Dedifferentiated amniotic fluid mesenchymal stem cell (primary cell): ENCODE results near the gene TSHZ3.

ENCODE experiments used
- DNase-seq: peaks from one replicate; pipeline ENCODE4 v3.0.0-alpha.2; 2016; ENCODE audit errors: extremely low spot score

The TSHZ3 gene

GRCh38 chr19:31285744-31286143 is 63.5 kb downstream of the TSHZ3 start:
- DNase-seq, result no peak

DNA sequence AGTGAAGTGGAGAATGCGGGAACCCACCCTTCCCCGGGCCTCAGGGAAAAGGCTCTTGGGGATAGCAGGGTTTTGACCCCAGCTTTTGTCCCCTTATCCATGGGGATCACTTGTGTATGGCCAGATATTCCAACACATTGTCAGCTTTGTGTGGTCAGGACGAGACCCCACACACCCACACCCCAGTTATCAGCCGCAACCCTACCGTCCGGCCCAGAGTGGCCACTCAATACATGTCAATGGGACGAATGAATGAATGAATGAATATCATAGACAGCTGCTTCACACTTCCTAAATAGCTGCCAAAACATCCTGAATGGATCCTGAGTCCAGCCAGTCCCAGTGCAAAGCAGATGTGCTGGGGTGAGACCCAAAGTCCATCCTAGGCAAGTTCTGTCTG is 64.6 kb downstream of the TSHZ3 start:
- DNase-seq, result no peak

DNA sequence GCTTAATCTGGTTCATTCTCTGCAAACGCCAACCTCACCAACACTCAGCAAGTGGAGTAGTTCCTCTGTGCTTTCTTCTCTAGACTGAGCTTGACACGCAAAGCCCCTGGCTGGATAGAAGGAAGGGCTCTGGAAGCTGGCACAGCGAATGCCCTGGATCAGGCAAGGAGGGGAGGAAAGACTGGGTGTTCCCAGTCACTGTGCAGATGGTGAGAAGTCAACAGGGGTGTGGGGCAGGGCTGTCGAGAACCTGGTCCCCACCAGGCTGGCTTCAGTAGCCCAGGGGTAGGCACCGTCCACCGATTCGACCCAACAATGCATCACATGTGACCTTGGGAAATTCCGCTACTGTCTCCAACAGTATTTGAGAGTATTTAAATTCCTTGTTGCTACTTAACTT is 65.5 kb downstream of the TSHZ3 start:
- DNase-seq, result no peak

GRCh38 chr19:31282346-31282745 is 66.9 kb downstream of the TSHZ3 start:
- no peak for DNase-seq

DNA sequence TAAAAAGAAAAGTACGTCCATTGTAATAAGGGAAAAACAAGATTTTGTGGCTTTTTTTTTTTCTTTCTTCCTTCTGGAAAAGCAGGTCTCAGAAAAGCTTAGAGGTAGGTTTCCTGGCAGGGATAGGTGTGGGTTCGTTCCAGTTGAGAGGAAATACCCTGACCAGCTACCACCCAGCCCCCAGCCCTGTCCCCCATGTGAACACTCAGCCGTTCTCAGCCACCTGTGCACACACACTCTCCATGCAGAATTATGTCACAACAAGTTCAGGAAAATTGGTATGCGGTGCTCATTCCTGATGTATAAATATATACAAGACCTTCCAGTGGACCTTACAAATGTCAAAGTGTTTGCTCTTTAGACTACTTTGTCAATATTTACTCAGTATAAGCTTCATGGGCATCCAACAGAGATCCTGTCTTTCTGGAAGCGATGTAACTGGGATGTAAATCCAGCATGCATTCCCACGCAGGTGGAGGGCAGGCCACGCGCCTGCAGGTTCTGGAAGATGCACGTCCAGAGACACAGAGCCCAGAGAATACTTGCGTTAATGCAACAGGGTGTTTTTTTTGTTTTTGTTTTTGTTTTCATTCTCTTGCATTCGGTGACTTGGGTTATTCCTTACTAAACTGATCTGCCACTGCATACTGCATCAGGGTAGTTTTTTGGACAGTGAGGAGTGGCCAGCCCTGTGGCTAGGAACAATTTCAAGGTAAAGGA is 68.8 kb downstream of the TSHZ3 start:
- DNase-seq, result no peak

DNA sequence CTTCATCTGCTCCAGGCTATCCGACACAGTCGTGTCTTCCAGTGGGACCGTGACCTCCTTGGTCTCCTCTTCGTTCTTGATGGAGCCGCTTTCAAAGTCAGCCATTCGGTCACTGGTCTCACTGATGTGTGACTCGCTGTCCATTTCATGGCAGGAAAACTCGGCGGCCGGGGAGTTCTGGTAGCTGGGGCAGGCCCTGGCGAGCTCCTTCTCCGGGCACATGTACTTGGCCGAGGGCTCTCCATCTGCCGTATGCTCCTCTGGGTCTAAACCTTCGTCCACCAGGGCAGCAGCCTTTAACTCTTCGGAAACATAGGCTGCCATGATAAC is 69.8 kb downstream of the TSHZ3 start:
- no peak for DNase-seq

DNA sequence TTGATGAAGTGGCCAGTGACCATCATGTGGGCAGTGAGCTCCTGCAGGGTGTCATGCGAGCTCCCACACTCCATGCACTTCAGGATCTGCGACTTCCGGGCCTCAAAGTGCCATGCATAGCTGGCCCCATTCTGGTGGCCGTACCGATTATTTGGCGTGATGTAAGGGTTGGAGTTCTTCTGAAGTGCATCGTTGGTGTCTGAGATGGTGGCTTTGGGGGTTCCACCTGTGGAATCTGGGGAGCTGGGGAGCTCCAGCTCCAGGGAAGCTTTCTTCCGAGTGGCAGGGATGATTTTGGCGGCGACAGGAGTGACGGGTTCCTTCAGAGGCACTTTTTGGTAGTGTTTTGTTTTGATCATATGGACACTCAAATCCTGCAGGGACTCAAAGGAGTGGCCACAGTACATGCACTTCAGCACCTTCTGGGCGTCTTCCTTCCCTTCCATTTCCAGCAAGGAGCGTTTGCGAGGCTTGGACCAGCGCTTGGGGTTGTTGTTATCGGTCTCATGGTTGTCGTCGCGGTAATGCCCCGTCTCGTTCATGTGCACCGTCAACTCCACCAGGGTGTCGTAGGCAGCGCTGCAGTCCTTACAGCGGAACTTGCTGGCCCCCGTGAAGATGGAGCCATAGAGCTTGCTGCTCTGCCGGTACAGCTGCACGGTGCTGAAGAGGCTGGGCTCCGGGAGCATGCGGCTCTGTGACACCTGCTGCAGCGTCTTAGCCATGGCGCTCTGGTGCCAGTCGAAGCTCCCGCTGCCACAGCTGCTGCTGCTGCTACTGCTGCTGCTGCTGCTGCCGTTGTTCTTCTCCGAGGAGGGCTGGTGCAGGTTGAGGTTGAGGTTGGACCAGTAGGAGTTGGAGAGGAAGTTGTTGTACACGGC is 70.4 kb downstream of the TSHZ3 start:
- no peak for DNase-seq

GRCh38 chr19:31277516-31277915 is 71.7 kb downstream of the TSHZ3 start:
- no peak for DNase-seq

DNA sequence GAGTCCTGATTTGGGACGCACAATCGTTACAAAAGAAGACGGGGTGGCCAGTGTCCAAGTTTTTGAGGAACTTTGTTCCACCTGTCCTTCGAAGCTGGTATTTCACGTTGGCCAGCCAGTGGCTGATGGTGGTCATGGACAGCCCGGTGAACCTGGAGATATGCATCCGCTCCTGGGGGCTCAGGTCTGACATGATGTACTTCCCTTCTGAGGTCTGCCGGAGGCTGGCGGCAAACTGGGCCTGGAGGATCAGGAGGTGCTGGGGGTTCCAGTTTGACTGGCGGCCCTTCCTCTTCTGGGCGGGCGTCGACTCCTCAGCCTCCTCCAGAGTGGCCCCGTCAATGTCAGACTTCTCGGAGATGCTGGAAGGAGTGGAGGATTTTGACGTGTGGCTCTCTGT is 72.4 kb downstream of the TSHZ3 start:
- no peak for DNase-seq

DNA sequence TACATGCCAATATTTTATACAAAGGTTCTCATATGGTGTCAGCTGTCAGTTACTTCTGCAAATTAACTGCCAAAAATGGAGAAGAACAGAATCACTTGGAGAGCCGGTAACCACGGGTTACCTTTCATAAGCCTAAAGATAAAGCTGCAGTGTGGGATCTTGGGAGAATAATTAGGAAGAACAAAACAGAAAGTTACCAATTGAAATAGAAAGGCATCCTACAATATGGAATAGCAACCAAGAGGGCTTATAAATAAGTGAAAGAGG is 74.2 kb downstream of the TSHZ3 start:
- no peak for DNase-seq

GRCh38 chr19:31274251-31275067 is 74.8 kb downstream of the TSHZ3 start:
- DNase-seq, result no peak

- no peak for DNase-seq
These were observed 76.6 kb downstream of the TSHZ3 start for GRCh38 chr19:31272583-31273106.

DNA sequence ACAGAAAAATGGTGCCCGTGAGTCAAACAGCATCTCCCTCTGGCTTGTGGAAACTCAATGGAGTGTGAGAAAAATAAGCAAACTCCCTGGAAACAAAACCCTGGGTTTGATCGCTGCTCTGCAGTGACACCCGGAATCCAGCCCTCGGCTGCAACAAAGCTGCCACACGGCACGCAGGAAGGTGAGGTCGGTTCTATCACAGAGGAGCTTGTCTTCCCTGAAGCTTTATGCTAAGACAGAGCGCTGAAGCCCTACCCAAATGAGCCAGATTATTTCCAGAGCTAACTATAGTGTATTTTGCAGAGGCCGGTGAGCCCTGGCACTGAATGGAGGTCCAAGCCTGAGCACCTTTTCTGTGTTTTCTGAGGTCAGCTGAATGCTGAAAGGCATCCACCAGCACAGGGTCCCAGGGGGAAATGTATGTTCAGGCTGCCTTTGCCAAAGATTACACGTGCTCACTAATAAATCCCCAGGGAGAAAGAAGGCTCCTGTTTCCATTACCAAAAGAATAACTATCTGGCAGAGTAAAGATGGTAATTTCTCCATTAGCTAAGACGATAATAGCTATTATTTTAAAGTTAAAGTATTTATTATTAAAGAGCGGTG is 77.8 kb downstream of the TSHZ3 start:
- DNase-seq, result no peak

DNA sequence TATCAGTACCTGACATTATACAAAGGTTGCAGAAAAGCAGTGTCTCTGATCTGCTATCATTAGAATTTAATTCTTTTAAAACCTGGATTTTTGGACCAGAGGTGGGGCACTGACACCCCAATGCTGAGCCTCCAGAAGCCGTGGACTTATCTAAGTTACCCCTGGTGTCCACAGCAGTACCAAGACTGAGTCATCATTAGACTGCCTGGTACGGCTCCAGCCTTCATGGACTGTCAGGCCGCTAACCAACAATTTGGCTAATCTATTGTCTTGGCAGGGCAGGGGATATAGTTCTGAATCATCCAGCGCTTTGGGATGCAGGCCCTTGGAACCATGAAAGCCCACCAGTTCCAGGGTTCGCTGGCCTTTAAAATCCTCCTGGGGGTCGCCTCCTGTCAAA is 78.3 kb downstream of the TSHZ3 start:
- no peak for DNase-seq

- no peak for DNase-seq
These were observed 79.7 kb downstream of the TSHZ3 start for GRCh38 chr19:31269425-31270127.

GRCh38 chr19:31268751-31269383 is 80.4 kb downstream of the TSHZ3 start:
- DNase-seq, result no peak

- DNase-seq, result no peak
These were observed 82.5 kb downstream of the TSHZ3 start for GRCh38 chr19:31266731-31267130.

GRCh38 chr19:31266196-31266595 is 83.0 kb downstream of the TSHZ3 start:
- no peak for DNase-seq

DNA sequence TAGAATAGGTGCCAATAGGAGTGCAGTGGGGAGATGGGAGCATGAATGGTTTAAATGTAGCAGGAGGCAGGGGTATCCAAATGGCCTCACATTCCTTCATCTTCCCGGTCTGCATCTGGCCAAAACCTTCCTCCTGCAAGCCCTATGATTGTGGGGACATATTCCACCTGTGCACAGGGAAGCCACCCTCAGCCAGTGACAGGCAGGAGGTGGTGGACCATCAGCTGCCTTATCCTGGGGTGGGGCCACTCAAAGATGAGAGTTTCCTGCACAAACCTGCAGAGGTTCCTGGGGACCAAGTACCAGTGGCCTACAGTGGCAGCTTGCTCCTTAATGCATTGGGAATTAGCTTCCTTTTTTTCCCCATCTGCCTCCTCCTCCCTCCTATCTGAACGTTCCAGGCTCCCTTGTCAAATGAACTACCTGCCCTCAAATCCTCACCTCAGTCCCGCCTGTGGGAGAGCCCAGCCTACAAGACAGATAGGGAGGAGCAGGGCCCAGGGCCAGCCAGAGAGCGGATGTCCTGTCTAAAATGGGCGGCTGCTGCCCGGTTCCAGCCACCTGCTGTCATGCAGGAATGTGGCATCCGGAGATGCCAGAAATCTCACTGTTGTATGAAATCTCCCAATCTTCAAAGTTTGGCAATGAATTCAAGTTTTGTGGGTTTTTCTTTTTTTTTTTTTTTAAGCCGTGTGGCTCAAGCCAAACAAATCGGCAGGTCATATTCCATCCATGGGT is 85.0 kb downstream of the TSHZ3 start:
- no peak for DNase-seq

GRCh38 chr19:31263328-31263727 is 85.9 kb downstream of the TSHZ3 start:
- DNase-seq, result no peak
